Hematopoietic multipotent progenitor cell treated with erythropoietin and hydrocortisone succinate and interleukin-3 and kit ligand, for 4 days (in vitro differentiated cells): Measurements from ENCODE around the gene LENG9.
"Not testable (repeated sequence)": the region's sequence is repeated elsewhere in the genome, so short reads cannot be mapped to it uniquely, and the experiment has no call there.

Source experiments
- DNase-seq: peaks from one replicate; pipeline ENCODE4 v3.0.0-alpha.2; 2015

LENG9 gene

GRCh38 chr19:54477650-54478049 is 14.1 kb upstream of the LENG9 start:
- no peak for DNase-seq

GRCh38 chr19:54475706-54476105 is 12.1 kb upstream of the LENG9 start:
- no peak for DNase-seq

- no peak for DNase-seq
Measured at GRCh38 chr19:54473892-54474372, 10.4 kb upstream of the LENG9 start.

- peak; percentile 43 for DNase-seq
Measured at GRCh38 chr19:54473071-54473891, 9.7 kb upstream of the LENG9 start, which contains the start of gene CDC42EP5. CDC42EP5 (minus strand) TSS chr19:54473296; CDS start chr19:54465547, 7,749 bp downstream.

GRCh38 chr19:54470991-54471782 is 7.6 kb upstream of the LENG9 start:
- no peak for DNase-seq

GRCh38 chr19:54470276-54470887 is 6.8 kb upstream of the LENG9 start:
- DNase-seq, result no peak

GRCh38 chr19:54469496-54469934 is 5.9 kb upstream of the LENG9 start:
- no peak for DNase-seq

GRCh38 chr19:54466110-54466480 is 2.5 kb upstream of the LENG9 start:
- DNase-seq, result not testable (repeated sequence)

- no peak for DNase-seq
Measured at GRCh38 chr19:54465426-54466109, 2.0 kb upstream of the LENG9 start.

- DNase-seq, result peak; percentile 98
Measured at GRCh38 chr19:54464630-54465425, 1.2 kb upstream of the LENG9 start.

GRCh38 chr19:54464044-54464629 is 559 bp upstream of the LENG9 start:
- DNase-seq, result peak; percentile 97

- DNase-seq, result peak; percentile 84
Measured at GRCh38 chr19:54462655-54463530, 685 bp downstream of the LENG9 start.

- peak; percentile 34 for DNase-seq
Measured at GRCh38 chr19:54462047-54462654, 1.4 kb downstream of the LENG9 start.

- DNase-seq, result no peak
Measured at GRCh38 chr19:54461613-54462012, 2.0 kb downstream of the LENG9 start.

GRCh38 chr19:54461210-54461609 is 2.4 kb downstream of the LENG9 start:
- DNase-seq, result no peak

GRCh38 chr19:54460230-54461005 is 3.2 kb downstream of the LENG9 start:
- no peak for DNase-seq

- no peak for DNase-seq
Measured at GRCh38 chr19:54459282-54460229, 4.0 kb downstream of the LENG9 start.
